Measurements from ENCODE around the gene CD8B. TPM values are rescaled to one million over a fixed set of nuclear protein-coding genes. Genes with fewer than 3 reads are reported as not detected.

CD8B gene
- total and polyA plus RNA-seq, 2 of the 8 experiments (the other 6 are each of a cell fraction or from before 2014, with no cell fraction given), result 0.35 to 0.63 TPM

- TF ChIP-seq CHD7 (IDR thresholded peaks at IDR 0.05; ENCODE audit: insufficient replicate concordance, low read length), result no peak
- TF ChIP-seq CBX8 (IDR thresholded peaks at IDR 0.05; ENCODE audit: borderline replicate concordance, low read depth, low read length), result no peak
- TF ChIP-seq GTF2F1 (IDR thresholded peaks at IDR 0.05; ENCODE audit: borderline replicate concordance, low read depth, low read length), result no peak
- TF ChIP-seq TAF1 (IDR thresholded peaks at IDR 0.05; ENCODE audit: low read depth, low read length), result no peak
- TF ChIP-seq TEAD4 (IDR thresholded peaks at IDR 0.05; ENCODE audit: low read depth, low read length), result no peak
- no peak for TF ChIP-seq NANOG (IDR thresholded peaks at IDR 0.05; ENCODE audit: insufficient read depth, low read depth, low read length, poor library complexity, severe bottlenecking)
- no peak for TF ChIP-seq MAFK (IDR thresholded peaks at IDR 0.05; ENCODE audit: low read depth, low read length)
- TF ChIP-seq SAP30 (IDR thresholded peaks at IDR 0.05; ENCODE audit: insufficient read depth, insufficient replicate concordance, low read length), result no peak
- no peak for TF ChIP-seq ATF3 (IDR thresholded peaks at IDR 0.05; ENCODE audit: insufficient read depth, low read depth, low read length)
- no peak for TF ChIP-seq POLR2AphosphoS5 (IDR thresholded peaks at IDR 0.05; ENCODE audit: low read depth, low read length)
- no peak for TF ChIP-seq SIRT6 (IDR thresholded peaks at IDR 0.05; ENCODE audit: low read length)
- TF ChIP-seq CHD1 (IDR thresholded peaks at IDR 0.05; ENCODE audit: low read depth, low read length), result no peak
Measured at GRCh38 chr2:86821842-86822241, 39.8 kb downstream of the CD8B start (continued).

Measured in H1 (cell line).